GM21423 (cell line): Measurements from ENCODE around the gene INO80E.
A peak's percentile ranks its signal among the peaks of the same experiment; 100 is the strongest.

Experiments used
- ATAC-seq: cut with Tn5 transposase; IDR thresholded peaks from one replicate; pipeline ENCODE4 v1.9.1; 2021; ENCODE audit warnings: mild to moderate bottlenecking, moderate library complexity; ENCODE audit not compliant: unreplicated experiment

INO80E gene

GRCh38 chr16:29991571-29991904, 4.5 kb upstream of the INO80E start:
- ATAC-seq, result no peak

- ATAC-seq, result no peak
Measured at GRCh38 chr16:29992344-29992967, 3.6 kb upstream of the INO80E start.

- no peak for ATAC-seq
Measured at GRCh38 chr16:29993191-29993902, 2.7 kb upstream of the INO80E start.

GRCh38 chr16:29993903-29994599, 2.0 kb upstream of the INO80E start:
- ATAC-seq, result no peak

- ATAC-seq, result peak; percentile 38
Measured at GRCh38 chr16:29994600-29995323, 1.3 kb upstream of the INO80E start.

- peak; percentile 45 for ATAC-seq
Measured at GRCh38 chr16:29995324-29995910, 624 bp upstream of the INO80E start, which contains the start of gene HIRIP3. Gene HIRIP3 (minus strand): TSS chr16:29995617. CDS start chr16:29995605, 12 bp downstream.

GRCh38 chr16:29996766-29997250, 767 bp downstream of the INO80E start:
- ATAC-seq, result no peak

- no peak for ATAC-seq
Measured at GRCh38 chr16:29999605-30000004, 3.6 kb downstream of the INO80E start.

- ATAC-seq, result no peak
Measured at GRCh38 chr16:30000735-30001631, 4.9 kb downstream of the INO80E start.

- no peak for ATAC-seq
Measured at GRCh38 chr16:30002614-30003346, 6.7 kb downstream of the INO80E start.

- ATAC-seq, result no peak
Measured at GRCh38 chr16:30003670-30004423, 7.8 kb downstream of the INO80E start.

- no peak for ATAC-seq
Measured at GRCh38 chr16:30004424-30004776, 8.4 kb downstream of the INO80E start.

- ATAC-seq, result no peak
Measured at GRCh38 chr16:30004811-30005242, 8.8 kb downstream of the INO80E start.

- ATAC-seq, result no peak
Measured at GRCh38 chr16:30005341-30006094, 9.5 kb downstream of the INO80E start.

- no peak for ATAC-seq
Measured at GRCh38 chr16:30006095-30006473, 10.0 kb downstream of the INO80E start.

GRCh38 chr16:30006659-30007377, 10.8 kb downstream of the INO80E start:
- ATAC-seq, result no peak

- no peak for ATAC-seq
Measured at GRCh38 chr16:30007378-30007895, 11.4 kb downstream of the INO80E start.
